Cortex of kidney (tissue), 1 donor: Measurements from ENCODE around the gene UVSSA.

Experiments used
- DNase-seq: peaks from one replicate; lab custom pipeline; 2025; lab: John Stamatoyannopoulos, UW

Gene UVSSA

GRCh38 chr4:1346781-1347409, at the start of gene UVSSA:
UVSSA (plus strand) TSS chr4:1347208; CDS start chr4:1348092, 884 bp downstream.
- peak; percentile 92 for DNase-seq

GRCh38 chr4:1297456-1298325, 49.3 kb upstream of the UVSSA start:
- no peak for DNase-seq

GRCh38 chr4:1298461-1298860, 48.5 kb upstream of the UVSSA start:
- DNase-seq: no peak

- no peak for DNase-seq
These were observed 47.6 kb upstream of the UVSSA start for GRCh38 chr4:1299301-1299860.

GRCh38 chr4:1300466-1301455, 46.2 kb upstream of the UVSSA start:
- no peak for DNase-seq

- DNase-seq: no peak
These were observed 44.8 kb upstream of the UVSSA start for GRCh38 chr4:1302159-1302558.

GRCh38 chr4:1305261-1305711, 41.7 kb upstream of the UVSSA start:
- DNase-seq: no peak

GRCh38 chr4:1305781-1306455, 41.1 kb upstream of the UVSSA start:
- DNase-seq: no peak

- DNase-seq: no peak
These were observed 38.9 kb upstream of the UVSSA start for GRCh38 chr4:1307951-1308735.

- DNase-seq: peak; percentile 80
These were observed 37.6 kb upstream of the UVSSA start for GRCh38 chr4:1309261-1310010.

- no peak for DNase-seq
These were observed 36.8 kb upstream of the UVSSA start for GRCh38 chr4:1310031-1310795.

GRCh38 chr4:1310796-1311631, 36.0 kb upstream of the UVSSA start:
- no peak for DNase-seq

GRCh38 chr4:1312821-1313640, 34.0 kb upstream of the UVSSA start:
- no peak for DNase-seq

- no peak for DNase-seq
These were observed 31.7 kb upstream of the UVSSA start for GRCh38 chr4:1315306-1315705.

GRCh38 chr4:1315836-1316536, 31.0 kb upstream of the UVSSA start:
- DNase-seq: no peak

GRCh38 chr4:1316537-1317168, 30.4 kb upstream of the UVSSA start:
- DNase-seq: no peak
